Stomach (tissue), 9 donors: ENCODE measurements around the gene EMP1. TPM values are rescaled to one million over a fixed set of nuclear protein-coding genes. Genes with fewer than 3 reads are reported as not detected.

Experiments
- DNase-seq, 2 donors: peaks; one replicate each; pipeline versions ENCODE4 v3.0.0 to v3.0.0-alpha.2; 2013 to 2019
- H3K27ac ChIP-seq, 5 donors: fragments of 200-600 bp in 4 of 5; sonication (generic) in 4 of 5; one replicate each; pipeline ENCODE4 v1.5.1; 2013 to 2019; ENCODE audit warnings: mild to moderate bottlenecking in 1 of 5, moderate library complexity in 1 of 5
- H3K27me3 ChIP-seq, 3 donors: fragments of 200-600 bp; sonication (generic); one replicate each; pipeline ENCODE4 v1.5.1; 2017 to 2019; ENCODE audit warnings: mixed run types in 1 of 3
- H3K36me3 ChIP-seq, 4 donors: fragments of 200-600 bp; sonication (generic); 1 replicate in 3 of 4; 2 replicates in 1 of 4; pipeline ENCODE4 v1.5.1; 2016 to 2019
- H3K4me1 ChIP-seq, 4 donors: fragments of 200-600 bp; sonication (generic); one replicate each; pipeline ENCODE4 v1.5.1; 2016 to 2019
- H3K4me3 ChIP-seq, 4 donors: fragments of 200-600 bp; sonication (generic) in 3 of 4; one replicate each; pipeline ENCODE4 v1.5.1; 2016 to 2019; ENCODE audit warnings: mild to moderate bottlenecking in 1 of 4
- H3K9me3 ChIP-seq, 4 donors: fragments of 200-600 bp; sonication (generic); one replicate each; pipeline ENCODE4 v1.5.1; 2016 to 2019
- CTCF ChIP-seq, 7 experiments: fragments of 450-650 bp in 4 of 7; fragments of 200-600 bp in 3 of 7; sonication (generic) in 3 of 7; IDR thresholded peaks; one replicate each; pipeline ENCODE4 v1.5.1; 2016 to 2019; ENCODE audit warnings: antibody characterized with exemption in 7 of 7, control low read depth in 2 of 7, mild to moderate bottlenecking in 1 of 7
- EP300 ChIP-seq: sonication (generic); formaldehyde crosslinking; IDR thresholded peaks from one replicate; pipeline ENCODE4 v1.6.1; 2017; ENCODE audit warnings: antibody characterized with exemption
- POLR2A ChIP-seq, 4 donors: fragments of 450-650 bp; IDR thresholded peaks; one replicate each; pipeline ENCODE4 v1.6.1; 2016; ENCODE audit warnings: antibody characterized with exemption in 4 of 4, control low read depth in 2 of 4, mild to moderate bottlenecking in 1 of 4, moderate library complexity in 1 of 4
- POLR2AphosphoS5 ChIP-seq, 3 donors: sonication (generic); formaldehyde crosslinking; IDR thresholded peaks; one replicate each; pipeline ENCODE4 v1.6.1; 2016; ENCODE audit warnings: antibody characterized with exemption in 3 of 3
- WGBS, 5 donors: extraction: QIAGEN DNeasy Blood & Tissue Kit in 3 of 5; methylation state at CpG; one replicate each; pipeline versions ENCODE4 v1.1.5 to v1.1.7; 2013 to 2018; 5-methylcytosine and 5-hydroxymethylcytosine counted together
- intact Hi-C: fragments of 100-400 bp; cut with DNase I; formaldehyde crosslinking; loops from one replicate; pipeline ENCODE4 v1.15.1; 2023; ENCODE audit warnings: low total_unique reads
- polyA plus RNA-seq, 3 donors: library from polyadenylated mRNA; stranded (reverse); fragments of 200-250 nt; gene quantifications; one replicate each; pipeline ENCODE4 v1.2.3, GENCODE V29; 2013
- total RNA-seq, 5 donors: library from RNA; depleted of rRNA; stranded (reverse); fragments of >200 nt; gene quantifications; one replicate each; pipeline versions ENCODE4 v1.1.0 to v1.2.3, GENCODE V29; 2014 to 2016
- donor health status: healthy with polysubstance abuse.
- donor health status: Bipolar disorder and iron deficiency.
- donor health status: healthy.

The EMP1 gene
- total and polyA plus RNA-seq, 8 donors: 6.2 to 209 (median 21.8) TPM

DNA sequence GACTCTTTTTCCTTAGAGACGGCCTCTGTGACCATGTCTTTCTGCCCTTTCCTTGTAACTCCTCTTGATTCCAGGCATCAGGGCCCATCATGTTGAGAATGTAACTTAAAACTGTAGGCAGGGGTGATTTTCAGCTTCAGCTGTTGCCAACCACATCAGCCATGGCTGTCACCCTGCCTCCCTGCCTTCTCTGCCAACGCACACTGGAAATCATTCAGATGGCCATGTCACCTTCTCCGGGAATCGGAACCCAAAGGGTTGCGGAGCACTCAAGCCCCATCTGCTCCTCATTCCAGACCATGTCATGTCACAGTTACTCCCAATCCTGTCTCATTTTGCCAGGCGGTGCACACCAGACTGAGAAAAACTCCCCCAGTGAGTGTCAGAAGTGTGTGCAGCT is 72.1 kb downstream of the EMP1 start:
- H3K4me3 ChIP-seq: no peak overlapping the region
- H3K27me3 ChIP-seq: peaks cover 0 to under 1% (median 0%) of the 10 kb centered on the region in 3 donors
- no peak for DNase-seq
- no peaks in the 10 kb centered on the region for H3K36me3 ChIP-seq
- intact Hi-C loops: no loop called here
- no peaks in the 10 kb centered on the region for H3K4me1 ChIP-seq
- H3K27ac ChIP-seq: no peak overlapping the region
- WGBS, 5 donors: 94 to 98% (median 95%) methylated on average over 6 of the region's 6 CpGs
- no peaks in the 10 kb centered on the region for H3K9me3 ChIP-seq
- TF ChIP-seq POLR2A (IDR thresholded peaks at IDR 0.05) (no peak), POLR2AphosphoS5 (IDR thresholded peaks at IDR 0.05) (no peak), EP300 (no peak), CTCF (IDR thresholded peaks at IDR 0.05) (no peak)

Other genes starting within 250 kb of the EMP1 start
- gene GPRC5D, start 244.6 kb upstream of the EMP1 start, total RNA-seq: not detected
- gene GPRC5D, start 244.6 kb upstream of the EMP1 start, polyA plus RNA-seq: under 1 TPM in 1 of 3 donors, not detected in 2; 0.18 TPM
- 10 to 100 TPM in 2 of 5 donors, 1 to 10 TPM in 2, under 1 TPM in 1; 0.45 to 43.2 (median 8.2) TPM for gene HEBP1, start 196.5 kb upstream of the EMP1 start, total RNA-seq
- gene HEBP1, start 196.5 kb upstream of the EMP1 start, polyA plus RNA-seq: 10 to 100 TPM; 41.7 to 57.3 (median 51.8) TPM
- gene FAM234B, start 152.3 kb upstream of the EMP1 start, total RNA-seq: 1 to 10 TPM in 3 of 5 donors, not detected in 2; 4.1 to 6.2 (median 4.8) TPM
- gene FAM234B, start 152.3 kb upstream of the EMP1 start, polyA plus RNA-seq: under 1 TPM; 0.87 to 0.95 (median 0.92) TPM
- gene GSG1, start 93.1 kb upstream of the EMP1 start, total RNA-seq: not detected
- gene GSG1, start 93.1 kb upstream of the EMP1 start, polyA plus RNA-seq: not detected